GM12864 (cell line): ENCODE measurements around the gene CHN2.

Experiments used
- DNase-seq: peaks from one replicate; pipeline ENCODE4 v3.0.0-alpha.2; 2011; ENCODE audit warnings: low read depth
- H3K4me3 ChIP-seq: 2 replicates; pipeline ENCODE4 v1.5.1; 2011; ENCODE audit warnings: mild to moderate bottlenecking, low read depth, low read length, control low read depth
- TF ChIP-seq, protein P1 (sequence below): IDR thresholded peaks from 2 replicates; pipeline ENCODE4 v1.5.1; 2011; ENCODE audit warnings: low read depth, mild to moderate bottlenecking, moderate library complexity, low read length, control low read depth, inconsistent platforms; ENCODE audit errors: missing control alignments

CHN2 gene

DNA sequence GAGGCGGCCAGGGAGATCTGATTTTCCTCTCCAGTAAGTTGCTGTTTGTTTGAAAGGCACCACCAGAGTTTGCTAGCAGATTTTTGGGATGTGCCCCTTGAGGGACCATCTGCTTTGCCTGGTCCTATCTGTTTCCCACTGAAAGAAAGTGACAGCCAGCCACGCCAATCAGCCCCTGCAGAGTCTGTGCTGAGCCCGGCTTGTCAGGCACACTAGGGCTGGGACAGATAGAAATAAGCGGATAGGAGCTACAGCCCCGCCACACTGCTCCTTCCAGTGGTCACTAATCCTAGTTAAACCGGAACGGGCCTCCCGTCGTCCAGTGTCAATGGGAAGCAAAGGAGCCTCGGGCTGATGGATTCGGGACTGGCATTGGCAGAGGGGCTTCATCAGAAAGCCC, 207.2 kb downstream of the CHN2 start:
- no peak for DNase-seq
- TF ChIP-seq, protein P1, sequence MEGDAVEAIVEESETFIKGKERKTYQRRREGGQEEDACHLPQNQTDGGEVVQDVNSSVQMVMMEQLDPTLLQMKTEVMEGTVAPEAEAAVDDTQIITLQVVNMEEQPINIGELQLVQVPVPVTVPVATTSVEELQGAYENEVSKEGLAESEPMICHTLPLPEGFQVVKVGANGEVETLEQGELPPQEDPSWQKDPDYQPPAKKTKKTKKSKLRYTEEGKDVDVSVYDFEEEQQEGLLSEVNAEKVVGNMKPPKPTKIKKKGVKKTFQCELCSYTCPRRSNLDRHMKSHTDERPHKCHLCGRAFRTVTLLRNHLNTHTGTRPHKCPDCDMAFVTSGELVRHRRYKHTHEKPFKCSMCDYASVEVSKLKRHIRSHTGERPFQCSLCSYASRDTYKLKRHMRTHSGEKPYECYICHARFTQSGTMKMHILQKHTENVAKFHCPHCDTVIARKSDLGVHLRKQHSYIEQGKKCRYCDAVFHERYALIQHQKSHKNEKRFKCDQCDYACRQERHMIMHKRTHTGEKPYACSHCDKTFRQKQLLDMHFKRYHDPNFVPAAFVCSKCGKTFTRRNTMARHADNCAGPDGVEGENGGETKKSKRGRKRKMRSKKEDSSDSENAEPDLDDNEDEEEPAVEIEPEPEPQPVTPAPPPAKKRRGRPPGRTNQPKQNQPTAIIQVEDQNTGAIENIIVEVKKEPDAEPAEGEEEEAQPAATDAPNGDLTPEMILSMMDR: no peak
- no peak overlapping the region for H3K4me3 ChIP-seq

DNA sequence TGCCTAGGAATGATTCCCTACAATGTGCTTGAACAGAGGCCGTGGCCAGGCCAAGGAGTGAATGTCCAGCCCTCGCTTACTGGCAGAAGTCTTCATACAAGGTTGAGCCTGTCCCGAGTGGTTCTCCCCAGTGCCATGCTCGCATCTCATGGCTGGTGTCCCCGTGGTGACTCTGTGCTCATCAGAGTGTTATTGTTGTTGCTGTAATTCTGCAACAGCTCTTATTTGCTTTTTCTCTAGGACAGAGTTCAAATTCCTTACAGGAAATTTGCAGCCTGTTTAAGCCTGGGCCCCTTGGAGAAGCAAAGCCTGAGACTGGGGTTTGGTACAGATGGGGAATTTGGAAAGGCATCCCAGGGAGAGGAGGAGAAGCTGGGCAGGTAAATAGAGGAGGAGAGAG, 211.3 kb downstream of the CHN2 start:
- DNase-seq: no peak
- H3K4me3 ChIP-seq: no peak overlapping the region
- TF ChIP-seq, protein P1: no peak

DNA sequence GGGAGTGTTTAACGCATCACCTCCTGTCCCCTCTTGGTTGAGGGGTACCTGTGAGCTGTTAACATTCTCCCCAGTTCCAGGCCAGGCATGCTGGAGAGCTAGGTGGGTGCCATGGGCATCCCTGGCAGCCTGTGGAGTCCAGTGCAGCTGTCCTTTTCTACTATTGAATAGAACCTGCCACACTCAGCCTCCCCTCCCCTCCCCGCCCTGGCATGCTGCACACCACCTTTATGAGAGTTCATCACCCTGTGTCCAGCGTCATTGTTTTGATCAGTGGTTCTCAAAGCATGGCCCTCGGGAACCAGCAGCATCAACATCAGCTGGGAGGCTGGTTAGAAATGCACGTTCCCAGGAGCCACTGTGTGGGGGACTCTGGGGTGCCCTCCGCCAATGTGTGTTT, 211.8 kb downstream of the CHN2 start:
- H3K4me3 ChIP-seq: no peak overlapping the region
- no peak for DNase-seq
- TF ChIP-seq, protein P1: no peak

DNA sequence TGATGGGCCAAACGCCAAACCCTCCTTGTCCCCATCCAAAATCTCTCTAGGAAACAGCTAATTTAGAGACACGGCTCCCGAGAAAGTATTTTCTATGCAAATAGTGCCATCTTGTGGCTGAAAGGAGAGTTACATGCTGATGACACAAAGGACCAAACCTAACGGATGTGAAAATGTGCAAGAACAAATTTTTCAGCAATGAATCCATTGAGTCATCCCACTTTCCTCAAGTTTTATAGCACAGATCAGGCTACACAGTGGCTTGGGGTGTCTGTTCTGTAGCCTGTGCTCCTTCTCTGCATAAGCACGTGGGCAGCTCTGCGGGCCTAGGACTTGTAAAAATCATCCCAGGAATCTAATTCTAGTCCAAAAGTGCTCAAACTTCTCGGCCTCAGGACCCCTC, 214.3 kb downstream of the CHN2 start:
- DNase-seq: peak; percentile 27
- TF ChIP-seq, protein P1: peak; percentile 72

DNA sequence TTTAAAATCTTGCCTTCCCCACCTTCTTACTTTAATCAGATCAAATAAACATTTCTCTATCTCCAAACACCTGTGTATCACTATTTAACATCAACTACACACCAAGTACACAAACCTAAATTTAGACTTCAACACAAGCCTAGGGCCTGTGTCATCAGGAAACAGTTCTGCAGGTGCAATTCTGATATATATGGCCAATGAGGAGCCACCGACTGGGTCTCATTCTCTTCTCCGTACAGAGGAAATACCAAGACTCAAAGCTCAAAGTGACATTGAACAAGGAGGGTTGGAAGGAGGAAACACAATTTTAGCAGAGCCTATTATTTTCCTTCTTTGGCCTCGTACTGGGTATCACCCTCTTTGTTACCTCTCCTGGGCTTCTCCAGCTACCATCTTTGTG, 216.4 kb downstream of the CHN2 start:
- TF ChIP-seq, protein P1: no peak
- no peak for DNase-seq

More for the DNA sequence above, 214.3 kb downstream of the CHN2 start:
- no peak overlapping the region for H3K4me3 ChIP-seq

DNA sequence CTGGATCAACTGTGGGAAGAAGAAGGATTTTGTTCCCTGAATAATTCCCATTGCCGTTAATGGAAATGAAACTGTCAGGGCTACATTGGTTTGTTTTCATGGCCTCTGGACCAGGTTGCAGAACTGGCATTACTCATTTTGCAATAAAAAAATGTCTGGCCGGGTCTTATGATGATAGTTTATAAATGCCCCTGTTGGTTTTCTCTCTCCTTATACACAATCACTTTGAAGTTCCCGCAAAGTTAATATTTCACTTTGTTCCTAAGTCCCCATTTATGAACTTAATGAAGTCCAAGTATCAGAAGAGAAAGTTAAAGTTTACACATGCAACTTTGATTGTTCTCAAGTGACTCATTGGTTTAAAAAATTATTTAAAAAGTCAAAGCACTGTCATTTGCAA, 218.3 kb downstream of the CHN2 start:
- no peak for DNase-seq
- no peak overlapping the region for H3K4me3 ChIP-seq
- TF ChIP-seq, protein P1: no peak

More for the DNA sequence above, 216.4 kb downstream of the CHN2 start:
- no peak overlapping the region for H3K4me3 ChIP-seq

DNA sequence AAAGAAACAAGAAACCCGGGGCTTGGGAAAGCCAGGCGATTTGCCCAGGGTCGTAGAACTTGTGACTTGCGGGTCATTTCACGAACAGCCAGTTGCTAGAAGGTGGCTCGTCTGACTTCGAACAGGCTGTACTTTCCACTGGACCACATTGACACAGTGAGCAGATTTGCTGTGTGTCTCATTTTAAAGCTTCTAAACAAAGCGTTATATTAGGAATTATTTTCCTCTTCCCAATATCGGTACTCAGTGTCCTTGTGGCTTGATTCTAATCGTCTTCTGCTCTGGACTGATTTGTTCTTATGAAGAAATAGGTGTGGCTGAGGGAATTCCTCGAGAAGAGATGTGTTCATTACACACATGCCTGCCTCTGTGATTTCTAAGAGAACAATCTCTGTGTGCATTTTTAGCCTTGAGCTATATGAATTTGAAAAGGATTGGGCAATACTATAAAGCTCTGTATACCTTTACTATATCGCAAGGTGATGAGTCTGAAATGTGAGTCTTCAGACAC, 219.1 kb downstream of the CHN2 start:
- no peak for DNase-seq
- no peak overlapping the region for H3K4me3 ChIP-seq
- TF ChIP-seq, protein P1: no peak
